OCI-LY3 (cell line): ENCODE data around the gene LENG9.

Experiments used
- CTCF ChIP-seq: fragments of 200-600, 300-600 bp; sonication (generic); IDR thresholded peaks from 2 replicates; pipeline ENCODE4 v1.5.1; 2014; ENCODE audit warnings: antibody characterized with exemption, low read length, low read depth
- EZH2phosphoT487 ChIP-seq: fragments of 200-600 bp; shearing (Covaris generic); IDR thresholded peaks from 2 replicates; pipeline ENCODE4 v1.6.1; 2018; ENCODE audit warnings: antibody characterized with exemption, mixed run types, low read depth

- TF ChIP-seq CTCF = no peak
- TF ChIP-seq EZH2phosphoT487 = no peak
Observed at GRCh38 chr19:54493967-54494585, 30.5 kb upstream of the LENG9 start.
